Measurements from ENCODE around the gene ITIH6. TPM values are rescaled to one million over a fixed set of nuclear protein-coding genes. Genes with fewer than 3 reads are reported as not detected.
"Not testable (repeated sequence)": the region's sequence is repeated elsewhere in the genome, so short reads cannot be mapped to it uniquely, and the experiment has no call there.

The ITIH6 gene
- total RNA-seq, 1 experiment from 2014 or later, result 0.04 TPM

DNA sequence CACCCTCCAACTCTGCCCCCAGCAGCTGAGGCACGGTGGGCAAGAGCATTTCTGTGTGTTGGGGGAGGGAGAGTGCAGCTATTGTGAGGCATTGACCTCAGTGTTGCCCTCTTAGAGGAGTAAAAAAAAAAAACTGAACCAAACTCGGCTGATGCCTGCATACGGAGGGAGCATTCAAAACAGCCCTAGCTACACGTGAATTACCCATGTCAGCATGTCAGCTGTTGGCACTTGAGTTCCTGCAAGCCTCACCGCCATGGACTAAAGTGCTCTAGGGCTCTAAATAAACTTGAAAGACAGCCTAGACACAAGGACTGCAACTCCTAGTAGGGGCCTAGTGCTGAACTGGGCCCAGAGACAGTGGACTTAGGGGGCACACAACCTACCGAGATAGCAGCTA is 22.0 kb downstream of the ITIH6 start:
- H3K9me3 Mint-ChIP-seq, result peaks cover 4% of the 10 kb centered on the region
- H3K4me3 Mint-ChIP-seq, result no peak overlapping the region
- H3K36me3 Mint-ChIP-seq, result peaks cover 3% of the 10 kb centered on the region
- no peak overlapping the region for H3K27ac Mint-ChIP-seq
- H3K27me3 Mint-ChIP-seq (ENCODE audit: low read depth), result no peaks in the 10 kb centered on the region
- no peak for ATAC-seq
- DNase-seq (ENCODE audit: low spot score), result no peak
- peaks cover 16% of the 10 kb centered on the region for H3K4me1 Mint-ChIP-seq
- ChIA-PET POLR2A (no interaction called here), CTCF (no interaction called here)
- no peak for TF ChIP-seq RORB (CRISPR knock-in tag; IDR thresholded peaks at IDR 0.05)
- TF ChIP-seq, protein P1, sequence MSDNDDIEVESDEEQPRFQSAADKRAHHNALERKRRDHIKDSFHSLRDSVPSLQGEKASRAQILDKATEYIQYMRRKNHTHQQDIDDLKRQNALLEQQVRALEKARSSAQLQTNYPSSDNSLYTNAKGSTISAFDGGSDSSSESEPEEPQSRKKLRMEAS (CRISPR knock-in tag; IDR thresholded peaks at IDR 0.05), result no peak

DNA sequence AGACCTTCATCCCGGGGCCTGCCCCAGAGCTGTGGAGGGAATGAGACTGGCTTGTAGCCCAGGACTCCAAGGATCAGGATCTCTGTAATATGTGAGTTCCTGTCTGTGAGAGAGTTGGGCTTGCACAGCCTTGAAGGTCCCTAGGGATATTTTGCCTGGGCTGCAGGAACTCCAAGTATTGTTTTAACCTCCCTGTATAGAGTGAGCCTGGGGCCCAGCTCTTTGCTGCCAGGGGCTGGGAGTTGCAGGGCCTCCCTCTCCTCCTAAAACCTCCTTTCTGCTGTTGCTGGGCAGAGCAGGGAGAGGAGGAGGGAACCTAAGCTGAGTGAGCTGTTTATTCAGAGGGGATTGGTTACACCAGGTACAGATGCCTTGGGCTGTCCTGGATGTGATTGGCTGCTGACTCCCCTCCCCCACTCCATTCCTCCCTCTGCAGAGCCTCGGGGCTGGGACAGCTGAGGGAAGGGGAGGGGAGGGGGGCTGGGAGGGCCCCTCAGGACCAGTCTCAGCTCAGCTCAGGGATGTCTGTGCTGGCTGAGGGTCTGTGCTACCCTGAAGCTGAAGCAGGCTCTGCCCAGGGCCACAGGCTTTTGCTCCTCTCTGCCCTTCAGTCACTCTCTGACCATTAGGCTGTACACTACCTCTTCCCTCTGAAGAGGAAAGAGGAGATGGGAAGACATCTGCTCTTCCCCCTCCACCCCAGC is 23.5 kb downstream of the ITIH6 start:
- H3K27me3 Mint-ChIP-seq (ENCODE audit: low read depth); H3K4me3 Mint-ChIP-seq; H3K36me3 Mint-ChIP-seq; H3K9me3 Mint-ChIP-seq: not testable (repeated sequence)
- H3K4me1 Mint-ChIP-seq, result peaks cover 25% of the 10 kb centered on the region
- CTCF ChIA-PET, result interaction anchor here (1.3 kb wide), 1 partner anchor 20 kb away, joined by 5 read pairs; no protein-coding TSS in a partner anchor
- peak overlapping the region; percentile 98 for H3K27ac Mint-ChIP-seq
- POLR2A ChIA-PET, result interaction anchor here (2.0 kb wide), 1 partner anchor 135 kb away, joined by 8 read pairs; no protein-coding TSS in a partner anchor
- peak; percentile 45 for DNase-seq (ENCODE audit: low spot score)
- peak; percentile 99 for ATAC-seq

DNA sequence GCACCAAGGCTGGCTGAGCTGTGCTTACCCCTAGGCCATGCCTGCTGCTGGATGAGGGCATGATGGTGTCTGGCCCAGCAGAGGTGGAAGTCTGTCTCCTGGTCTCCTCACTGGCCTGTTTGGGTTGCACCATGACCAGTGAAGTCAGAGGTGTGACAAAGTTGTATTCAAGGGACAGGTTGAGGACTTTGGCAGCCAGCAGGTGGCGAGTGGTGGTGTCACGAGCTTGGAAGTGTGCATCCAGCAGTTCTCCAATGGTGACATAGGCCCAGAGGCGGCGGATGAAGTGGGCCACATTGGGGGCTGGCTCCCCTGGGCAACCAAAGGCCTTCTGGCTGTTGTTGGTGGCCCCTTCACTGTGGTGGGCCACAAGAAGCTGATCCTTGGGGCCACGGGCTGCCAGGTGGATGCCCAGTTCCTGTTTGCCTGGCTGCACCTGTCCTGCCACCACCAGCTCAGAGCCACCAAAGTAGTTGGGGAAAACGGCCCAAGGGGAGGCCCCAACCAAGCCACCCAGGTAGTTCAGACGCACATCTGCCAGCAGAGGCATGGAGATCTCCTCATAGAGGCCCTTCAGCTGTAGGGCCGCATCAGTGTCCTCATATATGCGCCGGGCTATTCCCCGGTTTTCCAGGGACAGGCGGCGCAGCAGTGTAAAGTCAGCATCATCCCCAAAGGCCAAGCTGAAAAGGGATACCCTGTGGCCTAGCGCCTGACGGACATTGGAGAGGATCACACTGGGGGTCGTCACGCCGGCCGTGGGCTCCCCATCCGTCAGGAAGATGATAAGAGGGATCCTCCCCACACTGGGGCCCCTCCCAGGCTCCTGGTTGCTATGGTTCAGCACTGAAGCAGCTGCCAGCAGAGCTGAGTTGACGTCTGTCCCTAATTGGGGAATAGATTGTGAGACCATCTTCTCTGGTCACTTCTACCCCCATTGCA is 39.7 kb downstream of the ITIH6 start:
- no peak for ATAC-seq
- peaks cover 24% of the 10 kb centered on the region for H3K4me1 Mint-ChIP-seq
- ChIA-PET CTCF (interaction anchor here (1.2 kb wide), 1 partner anchor 27 kb away, joined by 3 read pairs; no protein-coding TSS in a partner anchor), POLR2A (no interaction called here)
- H3K27ac Mint-ChIP-seq, result no peak overlapping the region
- no peak for TF ChIP-seq MYBL2 (CRISPR knock-in tag; IDR thresholded peaks at IDR 0.05)
- no peak overlapping the region for H3K4me3 Mint-ChIP-seq
- DNase-seq (ENCODE audit: low spot score), result no peak
- peaks cover 18% of the 10 kb centered on the region for H3K9me3 Mint-ChIP-seq
- H3K27me3 Mint-ChIP-seq (ENCODE audit: low read depth), result peaks cover 4% of the 10 kb centered on the region; the same call in 1 of the 2 replicates
- peaks cover 3% of the 10 kb centered on the region for H3K36me3 Mint-ChIP-seq

DNA sequence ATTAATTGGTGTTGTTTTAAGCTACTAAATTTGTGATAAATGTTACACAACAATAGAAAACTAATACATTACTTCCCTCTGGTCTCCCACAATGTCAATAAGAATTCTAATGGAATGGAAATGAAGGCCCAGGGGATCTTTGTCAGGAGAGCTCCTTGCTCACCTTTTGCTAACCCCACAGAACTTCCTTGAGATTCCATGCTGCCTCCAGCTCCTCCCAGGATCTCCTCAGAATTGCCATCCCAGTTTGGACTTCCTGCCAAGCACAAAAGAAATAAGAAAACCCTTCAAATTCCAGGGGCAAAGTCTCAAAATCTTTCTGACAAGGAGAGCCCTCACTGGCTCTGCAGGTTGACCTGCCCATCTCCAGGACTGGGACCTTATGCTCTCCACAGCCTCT is 43.2 kb downstream of the ITIH6 start:
- TF ChIP-seq ZNF416 (CRISPR knock-in tag; IDR thresholded peaks at IDR 0.05), result no peak
- DNase-seq (ENCODE audit: low spot score) (no peak), ATAC-seq (peak; percentile 69)
- no peak overlapping the region for H3K4me3 Mint-ChIP-seq
- peaks cover 26% of the 10 kb centered on the region for H3K4me1 Mint-ChIP-seq
- ChIA-PET POLR2A (interaction anchor here (0.7 to 1.3 kb wide), 2 partner anchors 22 to 52 kb away, joined by 3 read pairs; partner anchors contain the start of gene MAGED2), CTCF (interaction anchor here (1.2 to 2.0 kb wide), 3 partner anchors 19 to 115 kb away, joined by 5 to 6 read pairs (median 5); no protein-coding TSS in a partner anchor)
- H3K27ac Mint-ChIP-seq, result peak overlapping the region; percentile 70; the same call in 1 of the 2 replicates
- no peaks in the 10 kb centered on the region for H3K36me3 Mint-ChIP-seq
- H3K27me3 Mint-ChIP-seq (ENCODE audit: low read depth), result peaks cover 3% of the 10 kb centered on the region
- H3K9me3 Mint-ChIP-seq, result peaks cover 3% of the 10 kb centered on the region; the same call in 1 of the 2 replicates

DNA sequence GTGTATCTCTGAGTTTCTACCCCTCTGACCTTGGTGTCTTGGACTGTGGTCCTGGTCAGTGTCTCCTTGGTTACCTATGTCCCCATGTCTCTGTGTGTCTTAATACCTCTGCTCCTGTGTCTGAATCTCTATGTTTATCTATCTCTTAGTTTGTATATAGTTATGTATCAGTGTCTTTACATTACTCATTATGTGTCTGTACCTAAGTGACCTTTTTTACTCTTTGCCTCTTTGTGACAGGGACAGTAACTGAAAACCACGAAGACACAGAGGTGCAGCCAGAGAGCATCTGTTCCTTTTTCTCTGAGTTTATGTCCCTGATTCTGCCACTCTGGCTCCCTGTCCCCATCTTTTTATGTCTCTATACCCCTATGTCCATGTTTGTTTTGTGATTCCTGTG is 49.4 kb downstream of the ITIH6 start:
- peaks cover 6% of the 10 kb centered on the region for H3K27me3 Mint-ChIP-seq (ENCODE audit: low read depth)
- no peak overlapping the region for H3K4me3 Mint-ChIP-seq
- no peak for DNase-seq (ENCODE audit: low spot score)
- H3K4me1 Mint-ChIP-seq, result 0 out of 2 replicates have a peak, but pooled peaks cover 5% of the 10 kb centered on the region
- H3K27ac Mint-ChIP-seq, result no peak overlapping the region
- ATAC-seq, result no peak
- ChIA-PET CTCF (no interaction called here), POLR2A (no interaction called here)
- H3K36me3 Mint-ChIP-seq, result no peaks in the 10 kb centered on the region
- no peaks in the 10 kb centered on the region; the same call in 1 of the 2 replicates for H3K9me3 Mint-ChIP-seq
- no peak for TF ChIP-seq NR1H2 (CRISPR knock-in tag; IDR thresholded peaks at IDR 0.05)
- TF ChIP-seq ZNF396 (CRISPR knock-in tag; IDR thresholded peaks at IDR 0.05; ENCODE audit: borderline replicate concordance), result no peak
- TF ChIP-seq, protein P2, sequence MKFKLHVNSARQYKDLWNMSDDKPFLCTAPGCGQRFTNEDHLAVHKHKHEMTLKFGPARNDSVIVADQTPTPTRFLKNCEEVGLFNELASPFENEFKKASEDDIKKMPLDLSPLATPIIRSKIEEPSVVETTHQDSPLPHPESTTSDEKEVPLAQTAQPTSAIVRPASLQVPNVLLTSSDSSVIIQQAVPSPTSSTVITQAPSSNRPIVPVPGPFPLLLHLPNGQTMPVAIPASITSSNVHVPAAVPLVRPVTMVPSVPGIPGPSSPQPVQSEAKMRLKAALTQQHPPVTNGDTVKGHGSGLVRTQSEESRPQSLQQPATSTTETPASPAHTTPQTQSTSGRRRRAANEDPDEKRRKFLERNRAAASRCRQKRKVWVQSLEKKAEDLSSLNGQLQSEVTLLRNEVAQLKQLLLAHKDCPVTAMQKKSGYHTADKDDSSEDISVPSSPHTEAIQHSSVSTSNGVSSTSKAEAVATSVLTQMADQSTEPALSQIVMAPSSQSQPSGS (CRISPR knock-in tag; IDR thresholded peaks at IDR 0.05; ENCODE audit: borderline replicate concordance, low read depth), result no peak
- no peak for TF ChIP-seq FOXK1 (CRISPR knock-in tag; IDR thresholded peaks at IDR 0.05)
- TF ChIP-seq, protein P3, sequence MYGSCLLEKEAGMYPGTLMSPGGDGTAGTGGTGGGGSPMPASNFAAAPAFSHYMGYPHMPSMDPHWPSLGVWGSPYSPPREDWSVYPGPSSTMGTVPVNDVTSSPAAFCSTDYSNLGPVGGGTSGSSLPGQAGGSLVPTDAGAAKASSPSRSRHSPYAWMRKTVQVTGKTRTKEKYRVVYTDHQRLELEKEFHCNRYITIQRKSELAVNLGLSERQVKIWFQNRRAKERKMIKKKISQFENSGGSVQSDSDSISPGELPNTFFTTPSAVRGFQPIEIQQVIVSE (CRISPR knock-in tag; IDR thresholded peaks at IDR 0.05; ENCODE audit: borderline replicate concordance), result no peak
- no peak for TF ChIP-seq TEAD4 (CRISPR knock-in tag; IDR thresholded peaks at IDR 0.05)
- TF ChIP-seq, protein P4, sequence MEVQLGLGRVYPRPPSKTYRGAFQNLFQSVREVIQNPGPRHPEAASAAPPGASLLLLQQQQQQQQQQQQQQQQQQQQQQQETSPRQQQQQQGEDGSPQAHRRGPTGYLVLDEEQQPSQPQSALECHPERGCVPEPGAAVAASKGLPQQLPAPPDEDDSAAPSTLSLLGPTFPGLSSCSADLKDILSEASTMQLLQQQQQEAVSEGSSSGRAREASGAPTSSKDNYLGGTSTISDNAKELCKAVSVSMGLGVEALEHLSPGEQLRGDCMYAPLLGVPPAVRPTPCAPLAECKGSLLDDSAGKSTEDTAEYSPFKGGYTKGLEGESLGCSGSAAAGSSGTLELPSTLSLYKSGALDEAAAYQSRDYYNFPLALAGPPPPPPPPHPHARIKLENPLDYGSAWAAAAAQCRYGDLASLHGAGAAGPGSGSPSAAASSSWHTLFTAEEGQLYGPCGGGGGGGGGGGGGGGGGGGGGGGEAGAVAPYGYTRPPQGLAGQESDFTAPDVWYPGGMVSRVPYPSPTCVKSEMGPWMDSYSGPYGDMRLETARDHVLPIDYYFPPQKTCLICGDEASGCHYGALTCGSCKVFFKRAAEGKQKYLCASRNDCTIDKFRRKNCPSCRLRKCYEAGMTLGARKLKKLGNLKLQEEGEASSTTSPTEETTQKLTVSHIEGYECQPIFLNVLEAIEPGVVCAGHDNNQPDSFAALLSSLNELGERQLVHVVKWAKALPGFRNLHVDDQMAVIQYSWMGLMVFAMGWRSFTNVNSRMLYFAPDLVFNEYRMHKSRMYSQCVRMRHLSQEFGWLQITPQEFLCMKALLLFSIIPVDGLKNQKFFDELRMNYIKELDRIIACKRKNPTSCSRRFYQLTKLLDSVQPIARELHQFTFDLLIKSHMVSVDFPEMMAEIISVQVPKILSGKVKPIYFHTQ (CRISPR knock-in tag; IDR thresholded peaks at IDR 0.05), result no peak
- TF ChIP-seq, protein P5, sequence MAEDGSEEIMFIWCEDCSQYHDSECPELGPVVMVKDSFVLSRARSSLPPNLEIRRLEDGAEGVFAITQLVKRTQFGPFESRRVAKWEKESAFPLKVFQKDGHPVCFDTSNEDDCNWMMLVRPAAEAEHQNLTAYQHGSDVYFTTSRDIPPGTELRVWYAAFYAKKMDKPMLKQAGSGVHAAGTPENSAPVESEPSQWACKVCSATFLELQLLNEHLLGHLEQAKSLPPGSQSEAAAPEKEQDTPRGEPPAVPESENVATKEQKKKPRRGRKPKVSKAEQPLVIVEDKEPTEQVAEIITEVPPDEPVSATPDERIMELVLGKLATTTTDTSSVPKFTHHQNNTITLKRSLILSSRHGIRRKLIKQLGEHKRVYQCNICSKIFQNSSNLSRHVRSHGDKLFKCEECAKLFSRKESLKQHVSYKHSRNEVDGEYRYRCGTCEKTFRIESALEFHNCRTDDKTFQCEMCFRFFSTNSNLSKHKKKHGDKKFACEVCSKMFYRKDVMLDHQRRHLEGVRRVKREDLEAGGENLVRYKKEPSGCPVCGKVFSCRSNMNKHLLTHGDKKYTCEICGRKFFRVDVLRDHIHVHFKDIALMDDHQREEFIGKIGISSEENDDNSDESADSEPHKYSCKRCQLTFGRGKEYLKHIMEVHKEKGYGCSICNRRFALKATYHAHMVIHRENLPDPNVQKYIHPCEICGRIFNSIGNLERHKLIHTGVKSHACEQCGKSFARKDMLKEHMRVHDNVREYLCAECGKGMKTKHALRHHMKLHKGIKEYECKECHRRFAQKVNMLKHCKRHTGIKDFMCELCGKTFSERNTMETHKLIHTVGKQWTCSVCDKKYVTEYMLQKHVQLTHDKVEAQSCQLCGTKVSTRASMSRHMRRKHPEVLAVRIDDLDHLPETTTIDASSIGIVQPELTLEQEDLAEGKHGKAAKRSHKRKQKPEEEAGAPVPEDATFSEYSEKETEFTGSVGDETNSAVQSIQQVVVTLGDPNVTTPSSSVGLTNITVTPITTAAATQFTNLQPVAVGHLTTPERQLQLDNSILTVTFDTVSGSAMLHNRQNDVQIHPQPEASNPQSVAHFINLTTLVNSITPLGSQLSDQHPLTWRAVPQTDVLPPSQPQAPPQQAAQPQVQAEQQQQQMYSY (CRISPR knock-in tag; IDR thresholded peaks at IDR 0.05), result no peak
- no peak for TF ChIP-seq JAZF1 (CRISPR knock-in tag; IDR thresholded peaks at IDR 0.05)
